ENCODE results near the gene RCOR2.

GRCh38 chr11:63940786-63941185 is 23.8 kb upstream of the RCOR2 start:
- no peak for TF ChIP-seq CTCF (IDR thresholded peaks at IDR 0.05; ENCODE audit: insufficient read depth, low read depth, low read length)
- TF ChIP-seq EZH2 (IDR thresholded peaks at IDR 0.05; ENCODE audit: insufficient read depth, low read length) = no peak

All from astrocyte (in vitro differentiated cells and primary cell).